Measurements from ENCODE around the gene HIP1.

- no peak for TF ChIP-seq CTCF (IDR thresholded peaks at IDR 0.05)
- TF ChIP-seq TCF7L2 (IDR thresholded peaks at IDR 0.05; ENCODE audit: low read depth, low read length) = no peak
- TF ChIP-seq REST (IDR thresholded peaks at IDR 0.05; ENCODE audit: insufficient read depth in 1 of 2, low read depth in 2 of 2, low read length in 1 of 2) = no peak
- no peak for TF ChIP-seq POLR2AphosphoS5 (IDR thresholded peaks at IDR 0.05; ENCODE audit: low read depth, low read length)
Observed at GRCh38 chr7:75663302-75663907, 75.3 kb downstream of the HIP1 start.
